AG09309 (cell line): ENCODE measurements around the gene PRRX1.

ENCODE experiments used
- DNase-seq: peaks from one replicate; pipeline ENCODE4 v3.0.0-alpha.2; 2010; ENCODE audit warnings: low read depth
- H3K4me3 ChIP-seq: 2 replicates; pipeline ENCODE4 v1.5.1; 2011; ENCODE audit warnings: mild to moderate bottlenecking, low read depth, low read length, moderate library complexity; ENCODE audit not compliant: control insufficient read depth
- CTCF ChIP-seq: IDR thresholded peaks from 2 replicates; pipeline ENCODE4 v1.5.1; 2011; ENCODE audit warnings: mild to moderate bottlenecking, low read depth, low read length, inconsistent platforms; ENCODE audit not compliant: insufficient read depth, control insufficient read depth; ENCODE audit errors: missing control alignments

PRRX1 gene

DNA sequence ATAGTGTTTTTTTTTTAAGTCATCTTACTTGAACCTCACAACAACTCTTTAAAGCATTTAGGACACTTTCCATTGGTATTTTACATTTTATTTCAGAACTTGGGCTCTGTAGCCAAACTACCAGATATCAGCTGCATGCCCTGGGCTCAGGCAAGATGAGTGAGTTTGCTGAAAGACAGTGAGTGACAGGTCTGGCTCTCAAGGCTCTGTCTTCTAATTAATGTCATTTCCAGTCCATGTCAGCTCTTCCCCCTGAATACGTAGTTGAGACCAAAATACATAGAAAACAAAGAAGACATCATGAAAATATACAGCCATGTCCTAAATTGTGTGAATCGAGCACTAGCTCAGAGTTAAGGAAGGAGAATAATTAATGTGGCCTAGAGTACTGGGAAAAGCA, 39.7 kb downstream of the PRRX1 start:
- TF ChIP-seq CTCF = no peak
- H3K4me3 ChIP-seq = no peak overlapping the region
- no peak for DNase-seq

- no peak for TF ChIP-seq CTCF
- H3K4me3 ChIP-seq = no peak overlapping the region
- no peak for DNase-seq
Observed at GRCh38 chr1:170704256-170704655, 40.3 kb downstream of the PRRX1 start.

DNA sequence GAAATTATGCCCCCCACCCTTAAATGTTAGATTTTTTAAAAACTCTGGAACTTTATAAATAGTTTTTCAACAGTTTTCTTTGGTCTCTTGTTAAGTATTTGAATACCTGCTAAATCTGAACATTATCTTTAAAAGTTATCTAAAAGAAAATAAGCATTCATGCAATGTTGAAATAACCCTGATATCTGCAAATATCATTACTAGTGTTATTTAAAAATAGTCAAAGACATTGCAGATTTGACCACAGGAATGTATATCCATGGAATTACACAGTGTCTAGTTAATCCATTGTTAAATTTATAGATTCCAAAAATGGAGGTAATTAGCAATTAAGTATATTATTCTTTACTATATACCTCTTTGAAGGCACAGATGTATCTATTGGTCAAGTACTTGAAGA, 42.0 kb downstream of the PRRX1 start:
- no peak overlapping the region for H3K4me3 ChIP-seq
- TF ChIP-seq CTCF = no peak
- no peak for DNase-seq

DNA sequence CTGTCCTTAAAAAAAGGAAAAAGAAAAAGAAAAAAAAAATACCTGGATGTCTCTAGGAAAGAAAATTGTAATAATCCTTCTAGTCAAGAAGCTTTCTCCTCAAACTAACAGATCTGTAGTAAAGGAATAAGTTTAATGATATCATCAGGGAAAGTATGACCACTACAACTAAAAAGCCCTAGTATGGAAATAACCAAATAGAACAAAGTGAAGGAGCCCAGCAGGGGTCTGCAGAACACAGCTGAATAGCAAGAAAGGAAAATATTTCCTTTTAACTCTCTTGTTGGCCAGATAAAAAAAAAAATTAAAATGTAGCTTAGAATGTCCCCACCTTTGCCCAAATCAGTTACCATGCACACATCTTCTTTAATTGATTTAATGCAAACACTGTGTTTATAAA, 43.2 kb downstream of the PRRX1 start:
- H3K4me3 ChIP-seq = no peak overlapping the region
- TF ChIP-seq CTCF = no peak
- no peak for DNase-seq

DNA sequence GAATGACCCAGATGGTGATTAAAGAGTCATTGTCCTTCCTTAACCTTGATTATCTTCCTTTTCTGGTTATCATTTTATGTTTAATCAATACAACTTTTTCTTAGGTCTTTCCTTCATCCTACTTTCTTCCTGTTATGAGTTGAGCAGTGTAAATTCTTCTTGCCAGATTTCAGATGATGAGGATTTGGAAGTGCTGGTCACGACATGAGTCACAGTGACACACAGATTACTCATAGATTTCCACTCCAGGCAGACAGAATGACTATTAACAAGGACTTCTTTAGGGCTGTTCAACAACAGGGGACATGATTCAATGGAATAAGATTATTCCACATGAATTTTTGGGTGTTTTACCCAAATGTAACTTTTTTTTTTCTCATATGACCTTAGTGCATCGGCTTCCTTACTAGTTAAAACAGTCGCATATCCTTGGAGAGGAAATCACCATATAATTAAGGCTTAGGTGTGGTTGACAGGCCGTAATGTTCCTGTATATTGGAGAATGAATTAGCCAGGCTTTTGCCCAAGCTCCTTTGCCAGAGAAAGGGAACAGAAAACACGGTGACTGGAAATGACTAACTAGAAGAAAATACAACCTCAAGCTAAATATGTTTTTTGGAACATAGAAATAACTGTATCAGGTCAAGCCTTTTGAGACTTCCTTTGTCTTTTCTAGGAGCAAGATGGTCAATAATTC, 44.2 kb downstream of the PRRX1 start:
- TF ChIP-seq CTCF = no peak
- no peak overlapping the region for H3K4me3 ChIP-seq
- DNase-seq = peak; percentile 93

GRCh38 chr1:170711682-170712081, 47.8 kb downstream of the PRRX1 start:
- no peak for TF ChIP-seq CTCF
- H3K4me3 ChIP-seq = no peak overlapping the region
- DNase-seq = no peak
